Upper lobe of right lung (tissue), 1 donor: ENCODE measurements around the gene NAV3. TPM values are rescaled to one million over a fixed set of nuclear protein-coding genes. Genes with fewer than 3 reads are reported as not detected.
"Not testable (repeated sequence)": the region's sequence is repeated elsewhere in the genome, so short reads cannot be mapped to it uniquely, and the experiment has no call there.

Source experiments
- ATAC-seq: fragments of 200-7000 bp; cut with Tn5 transposase; one replicate; pipeline ENCODE4 v1.9.1; 2020; ENCODE audit warnings: mild to moderate bottlenecking, moderate library complexity
- DNase-seq: peaks from one replicate; pipeline ENCODE4 v3.0.0-alpha.2; 2020
- H3K27ac ChIP-seq: fragments of 200-600 bp; one replicate; pipeline ENCODE4 v1.8.0; 2022
- H3K27me3 ChIP-seq: fragments of 200-600 bp; one replicate; pipeline ENCODE4 v1.8.0; 2022; ENCODE audit warnings: mild to moderate bottlenecking
- H3K36me3 ChIP-seq: fragments of 200-600 bp; one replicate; pipeline ENCODE4 v1.8.0; 2022
- H3K4me1 ChIP-seq: fragments of 200-600 bp; one replicate; pipeline ENCODE4 v1.8.0; 2022
- H3K4me3 ChIP-seq: fragments of 200-600 bp; one replicate; pipeline ENCODE4 v1.8.0; 2022; ENCODE audit warnings: mild to moderate bottlenecking
- H3K9me3 ChIP-seq: fragments of 200-600 bp; one replicate; pipeline ENCODE4 v1.8.0; 2022
- intact Hi-C: fragments of 100-400 bp; cut with DNase I; formaldehyde crosslinking; loops from one replicate; pipeline ENCODE4 v1.11.0; 2022
- total RNA-seq: library from RNA; stranded (reverse); fragmentation: NEBNext Ultra II Directional; extraction: Animal tissue kit (Norgen Biotek cat#: 25700); gene quantifications from one replicate; pipeline ENCODE4 v1.2.1, GENCODE V29; 2021
- TF ChIP-seq, protein P1 (sequence below): fragments of 200-600 bp; IDR thresholded peaks from one replicate; pipeline ENCODE4 v1.8.0; 2022; ENCODE audit warnings: antibody characterized with exemption
- donor health status: DM: no; HTN: yes; CAD: no; lungs with severe emphysema.

Gene NAV3
- total RNA-seq, 1 donor from 2014 or later = 17.8 TPM

DNA sequence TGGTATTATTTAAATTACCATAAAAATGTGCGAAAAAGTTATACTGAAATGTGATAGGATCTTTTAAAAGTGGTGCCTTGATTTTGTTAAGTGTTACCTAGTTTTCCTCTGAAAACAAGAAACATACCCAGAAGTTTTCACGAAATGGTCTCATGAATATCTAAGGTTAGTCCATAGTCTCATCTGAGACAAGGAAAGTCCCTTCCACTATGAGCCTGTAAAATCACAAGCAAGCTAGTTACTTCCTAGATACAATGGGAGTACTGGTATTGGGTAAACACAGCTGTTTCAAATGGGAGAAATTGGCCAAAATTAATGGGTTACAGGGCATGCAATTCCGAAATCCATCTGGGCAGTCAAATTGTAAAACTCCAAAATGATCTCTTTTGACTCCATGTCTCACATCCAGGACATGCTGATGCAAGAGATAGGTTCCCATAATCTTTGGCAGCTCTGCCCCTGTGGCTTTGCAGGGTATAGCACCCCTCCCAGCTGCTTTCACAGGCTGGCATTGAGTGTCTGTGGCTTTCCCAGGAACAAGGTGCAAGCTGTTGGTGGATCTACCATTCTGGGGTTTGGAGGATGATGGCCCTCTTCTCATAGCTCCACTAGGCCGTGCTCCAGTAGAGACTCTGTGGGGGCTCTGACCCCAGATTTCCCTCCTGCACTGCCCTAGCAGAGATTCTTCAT, 271.4 kb downstream of the NAV3 start:
- TF ChIP-seq, protein P1, sequence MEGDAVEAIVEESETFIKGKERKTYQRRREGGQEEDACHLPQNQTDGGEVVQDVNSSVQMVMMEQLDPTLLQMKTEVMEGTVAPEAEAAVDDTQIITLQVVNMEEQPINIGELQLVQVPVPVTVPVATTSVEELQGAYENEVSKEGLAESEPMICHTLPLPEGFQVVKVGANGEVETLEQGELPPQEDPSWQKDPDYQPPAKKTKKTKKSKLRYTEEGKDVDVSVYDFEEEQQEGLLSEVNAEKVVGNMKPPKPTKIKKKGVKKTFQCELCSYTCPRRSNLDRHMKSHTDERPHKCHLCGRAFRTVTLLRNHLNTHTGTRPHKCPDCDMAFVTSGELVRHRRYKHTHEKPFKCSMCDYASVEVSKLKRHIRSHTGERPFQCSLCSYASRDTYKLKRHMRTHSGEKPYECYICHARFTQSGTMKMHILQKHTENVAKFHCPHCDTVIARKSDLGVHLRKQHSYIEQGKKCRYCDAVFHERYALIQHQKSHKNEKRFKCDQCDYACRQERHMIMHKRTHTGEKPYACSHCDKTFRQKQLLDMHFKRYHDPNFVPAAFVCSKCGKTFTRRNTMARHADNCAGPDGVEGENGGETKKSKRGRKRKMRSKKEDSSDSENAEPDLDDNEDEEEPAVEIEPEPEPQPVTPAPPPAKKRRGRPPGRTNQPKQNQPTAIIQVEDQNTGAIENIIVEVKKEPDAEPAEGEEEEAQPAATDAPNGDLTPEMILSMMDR = no peak
- Histone ChIP-seq H3K36me3 (no peaks in the 10 kb centered on the region), H3K27ac (no peak overlapping the region), H3K9me3 (no peaks in the 10 kb centered on the region), H3K27me3 (no peaks in the 10 kb centered on the region), H3K4me1 (no peaks in the 10 kb centered on the region), H3K4me3 (no peak overlapping the region)
- ATAC-seq (no peak), DNase-seq (no peak)
- intact Hi-C loops = no loop called here

DNA sequence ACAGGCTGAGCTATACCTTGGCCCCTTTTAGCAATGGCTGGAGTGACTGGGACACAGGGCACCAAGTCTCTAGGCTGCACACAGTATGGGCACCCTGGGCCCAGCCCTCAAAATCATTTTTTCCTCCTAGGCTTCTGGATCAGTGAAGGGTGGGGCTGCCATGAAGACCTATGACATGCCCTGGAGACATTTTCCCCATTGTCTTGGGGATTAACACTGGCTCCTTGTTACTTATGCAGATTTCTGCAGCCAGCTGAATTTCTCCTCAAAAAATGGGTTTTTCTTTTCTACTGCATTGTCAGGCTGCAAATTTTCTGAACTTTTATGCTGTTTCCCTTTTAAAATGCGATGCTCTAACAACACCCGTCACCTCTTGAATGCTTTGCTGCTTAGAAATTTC, 272.1 kb downstream of the NAV3 start:
- ATAC-seq, H3K27ac ChIP-seq, intact Hi-C loops, H3K36me3 ChIP-seq, H3K4me1 ChIP-seq, H3K27me3 ChIP-seq, H3K9me3 ChIP-seq, H3K4me3 ChIP-seq, DNase-seq: not testable (repeated sequence)

DNA sequence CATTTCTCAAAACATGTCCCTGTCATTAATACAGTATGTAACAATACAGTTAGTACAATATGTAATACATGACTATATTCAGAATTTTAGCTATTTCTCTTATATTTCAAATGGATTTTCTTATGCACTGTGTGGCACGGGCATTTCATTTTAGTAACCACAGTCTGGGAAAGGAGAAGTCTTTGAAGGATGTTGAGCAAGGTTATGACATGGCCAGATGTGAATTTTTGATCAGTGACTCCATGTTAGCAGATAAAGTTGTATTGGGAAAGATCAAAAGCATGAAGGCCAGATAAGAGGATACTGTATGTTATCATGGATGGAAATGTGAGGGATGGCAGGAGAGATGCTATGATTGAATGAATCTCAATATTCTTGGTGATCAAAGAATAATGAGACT, 285.2 kb downstream of the NAV3 start:
- Histone ChIP-seq H3K27me3 (no peaks in the 10 kb centered on the region), H3K27ac (no peak overlapping the region), H3K36me3 (no peaks in the 10 kb centered on the region), H3K9me3 (no peaks in the 10 kb centered on the region), H3K4me1 (no peaks in the 10 kb centered on the region), H3K4me3 (no peak overlapping the region)
- no peak for DNase-seq
- intact Hi-C loops = no loop called here
- TF ChIP-seq, protein P1 = no peak
- no peak for ATAC-seq

DNA sequence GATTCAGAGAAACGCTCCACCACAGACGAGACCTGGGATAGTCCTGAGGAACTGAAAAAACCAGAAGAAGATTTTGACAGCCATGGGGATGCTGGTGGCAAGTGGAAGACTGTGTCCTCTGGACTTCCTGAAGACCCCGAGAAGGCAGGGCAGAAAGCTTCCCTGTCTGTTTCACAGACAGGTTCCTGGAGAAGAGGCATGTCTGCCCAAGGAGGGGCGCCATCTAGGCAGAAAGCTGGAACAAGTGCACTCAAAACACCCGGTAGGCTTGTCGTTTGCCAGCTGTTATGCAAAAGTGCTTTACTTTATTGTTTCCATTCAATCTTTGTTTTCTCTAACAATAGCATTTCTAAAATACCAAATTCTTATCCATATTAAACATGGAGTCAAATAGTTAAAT, 287.3 kb downstream of the NAV3 start:
- no peaks in the 10 kb centered on the region for H3K27me3 ChIP-seq
- H3K36me3 ChIP-seq = no peaks in the 10 kb centered on the region
- TF ChIP-seq, protein P1 = no peak
- H3K4me1 ChIP-seq = no peaks in the 10 kb centered on the region
- DNase-seq (no peak), ATAC-seq (no peak)
- H3K4me3 ChIP-seq = no peak overlapping the region
- intact Hi-C loops = no loop called here
- no peaks in the 10 kb centered on the region for H3K9me3 ChIP-seq
- H3K27ac ChIP-seq = no peak overlapping the region

DNA sequence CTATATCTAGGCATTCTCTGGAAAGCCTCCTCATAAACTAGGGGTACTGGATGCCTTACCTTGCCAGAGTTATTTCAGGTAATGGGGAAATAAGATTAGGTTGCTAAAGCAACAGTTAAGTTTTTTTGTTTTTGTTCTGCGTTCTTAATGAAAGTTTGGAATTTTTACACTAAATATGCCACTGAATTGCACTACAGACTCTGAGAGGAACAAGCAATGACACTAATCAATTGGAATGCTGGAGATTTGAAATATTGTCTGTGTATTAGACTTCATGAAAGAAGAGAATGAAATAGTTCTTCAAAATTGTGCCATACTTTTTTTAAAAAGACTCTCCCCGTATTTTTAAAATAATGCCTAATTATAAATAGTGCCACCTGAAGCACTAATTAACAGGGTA, 287.8 kb downstream of the NAV3 start:
- no peak overlapping the region for H3K4me3 ChIP-seq
- no peak for ATAC-seq

DNA sequence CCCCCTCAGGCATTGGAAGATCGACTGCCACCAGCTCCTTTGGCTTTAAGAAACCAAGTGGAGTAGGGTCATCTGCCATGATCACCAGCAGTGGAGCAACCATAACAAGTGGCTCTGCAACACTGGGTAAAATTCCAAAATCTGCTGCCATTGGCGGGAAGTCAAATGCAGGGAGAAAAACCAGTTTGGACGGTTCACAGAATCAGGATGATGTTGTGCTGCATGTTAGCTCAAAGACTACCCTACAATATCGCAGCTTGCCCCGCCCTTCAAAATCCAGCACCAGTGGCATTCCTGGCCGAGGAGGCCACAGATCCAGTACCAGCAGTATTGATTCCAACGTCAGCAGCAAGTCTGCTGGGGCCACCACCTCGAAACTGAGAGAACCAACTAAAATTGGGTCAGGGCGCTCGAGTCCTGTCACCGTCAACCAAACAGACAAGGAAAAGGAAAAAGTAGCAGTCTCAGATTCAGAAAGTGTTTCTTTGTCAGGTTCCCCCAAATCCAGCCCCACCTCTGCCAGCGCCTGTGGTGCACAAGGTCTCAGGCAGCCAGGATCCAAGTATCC, 288.7 kb downstream of the NAV3 start:
- H3K4me3 ChIP-seq = no peak overlapping the region
- TF ChIP-seq, protein P1 = no peak
- DNase-seq (no peak), ATAC-seq (no peak)
- no peaks in the 10 kb centered on the region for H3K27me3 ChIP-seq
- H3K4me1 ChIP-seq = no peaks in the 10 kb centered on the region
- H3K9me3 ChIP-seq = no peaks in the 10 kb centered on the region
- intact Hi-C loops = no loop called here
- H3K36me3 ChIP-seq = no peaks in the 10 kb centered on the region
- no peak overlapping the region for H3K27ac ChIP-seq

More for the DNA sequence above, 287.8 kb downstream of the NAV3 start:
- DNase-seq = no peak
- no peaks in the 10 kb centered on the region for H3K9me3 ChIP-seq
- no peaks in the 10 kb centered on the region for H3K4me1 ChIP-seq
- TF ChIP-seq, protein P1 = no peak
- H3K27me3 ChIP-seq = no peaks in the 10 kb centered on the region
- H3K27ac ChIP-seq = no peak overlapping the region
- intact Hi-C loops = no loop called here
- no peaks in the 10 kb centered on the region for H3K36me3 ChIP-seq
